Fibroblast of lung (primary cell): ENCODE results near the gene WIPI1.

Source experiments
- CTCF ChIP-seq, 2 donors: IDR thresholded peaks in 1 of 2; conservative IDR thresholded peaks in 1 of 2; 1 replicate in 1 of 2; 2 replicates in 1 of 2; pipeline ENCODE4 v1.5.1; 2011 to 2012; ENCODE audit warnings: low read length in 2 of 2, control low read depth in 1 of 2, inconsistent platforms in 1 of 2, low read depth in 1 of 2, mild to moderate bottlenecking in 1 of 2
- EZH2 ChIP-seq: IDR thresholded peaks from 2 replicates; pipeline ENCODE4 v1.5.1; 2012; ENCODE audit warnings: low read length, control low read depth, mild to moderate bottlenecking; ENCODE audit errors: missing control alignments

GRCh38 chr17:68484458-68484857 lies 27.2 kb upstream of the WIPI1 start:
- TF ChIP-seq CTCF (conservative IDR thresholded peaks at IDR 0.05 in 1 of 2, IDR thresholded peaks at IDR 0.05 in 1 of 2; ENCODE audit: low read depth in 1 of 2, low read length in 2 of 2) (no peak), EZH2 (no peak)
